Liver (tissue), 3 donors: ENCODE data around the gene CHD1.

Experiments used
- ATF3 ChIP-seq: IDR thresholded peaks from 2 replicates; pipeline ENCODE4 v1.6.1; 2016; ENCODE audit warnings: antibody characterized with exemption
- FOXA1 ChIP-seq: IDR thresholded peaks from 2 replicates; pipeline ENCODE4 v1.6.1; 2016; ENCODE audit warnings: antibody characterized with exemption
- GABPA ChIP-seq, 2 donors: IDR thresholded peaks in 1 of 2; conservative IDR thresholded peaks in 1 of 2; 2 replicates each; pipeline ENCODE4 v1.6.1; 2016; ENCODE audit warnings: antibody characterized with exemption in 2 of 2, mild to moderate bottlenecking in 1 of 2, moderate library complexity in 1 of 2
- JUND ChIP-seq, 2 donors: IDR thresholded peaks; 2 replicates each; pipeline ENCODE4 v1.6.1; 2016; ENCODE audit warnings: antibody characterized with exemption in 2 of 2
- MAX ChIP-seq: IDR thresholded peaks from 2 replicates; pipeline ENCODE4 v1.6.1; 2016; ENCODE audit warnings: antibody characterized with exemption
- RAD21 ChIP-seq, 2 donors: IDR thresholded peaks; 2 replicates each; pipeline ENCODE4 v1.6.1; 2016; ENCODE audit warnings: antibody characterized with exemption in 2 of 2, mild to moderate bottlenecking in 2 of 2
- RXRA ChIP-seq, 2 donors: IDR thresholded peaks; 2 replicates each; pipeline ENCODE4 v1.6.1; 2017 to 2018; ENCODE audit warnings: antibody characterized with exemption in 2 of 2, mild to moderate bottlenecking in 1 of 2
- TAF1 ChIP-seq: conservative IDR thresholded peaks from 2 replicates; pipeline ENCODE4 v1.6.1; 2016; ENCODE audit warnings: antibody characterized with exemption, mild to moderate bottlenecking
- YY1 ChIP-seq: IDR thresholded peaks from 2 replicates; pipeline ENCODE4 v1.6.1; 2016; ENCODE audit warnings: antibody characterized with exemption, mild to moderate bottlenecking
- TF ChIP-seq, protein P1 (sequence below): fragments of 150-350 bp; IDR thresholded peaks from 2 replicates; pipeline ENCODE4 v1.5.1; 2017; ENCODE audit warnings: improper control_type of control experiment, low read depth, low read length; ENCODE audit not compliant: missing input control
- TF ChIP-seq, protein P2 (sequence below): IDR thresholded peaks from 2 replicates; pipeline ENCODE4 v1.6.1; 2016; ENCODE audit warnings: antibody characterized with exemption
- TF ChIP-seq, protein P3 (sequence below): IDR thresholded peaks from 2 replicates; pipeline ENCODE4 v1.6.1; 2016; ENCODE audit warnings: antibody characterized with exemption, mild to moderate bottlenecking
- donor health status: healthy.
- donor health status: healthy.

DNA sequence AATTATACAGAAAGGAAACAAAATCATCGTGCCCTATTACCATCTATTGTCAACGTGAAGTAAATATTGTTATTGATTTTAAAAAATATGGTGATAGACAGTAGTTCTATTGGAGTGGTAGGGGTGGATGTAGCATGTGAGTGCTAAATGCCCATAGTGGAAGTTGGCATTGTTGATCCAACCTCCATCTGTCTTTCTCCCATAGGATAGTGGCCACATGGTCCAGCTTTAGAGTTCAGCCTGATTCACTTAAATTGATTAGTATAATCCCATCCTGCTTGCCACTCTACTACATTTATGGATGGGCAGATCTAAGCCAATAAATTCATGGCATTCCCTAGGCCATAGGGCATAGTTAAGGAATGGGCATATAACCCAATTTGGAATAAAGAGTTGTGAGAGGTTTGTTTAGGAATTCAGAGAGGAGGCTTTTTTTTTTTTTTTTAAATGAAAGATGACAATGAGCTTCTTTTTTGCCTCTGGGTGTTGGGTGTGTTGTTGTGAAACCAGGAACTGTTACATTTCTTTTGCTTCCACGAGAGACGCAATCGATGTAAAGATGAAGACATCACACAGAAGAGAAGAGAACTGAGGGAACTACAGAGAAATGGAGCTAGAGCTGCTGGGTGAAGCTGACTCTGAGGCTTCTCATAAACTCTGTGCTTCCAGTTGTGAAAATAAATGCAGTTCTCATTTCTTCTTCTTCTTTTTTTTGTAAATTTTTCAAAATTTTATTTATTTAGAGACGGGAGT, 12.5 kb upstream of the CHD1 start:
- TF ChIP-seq TAF1: no peak
- TF ChIP-seq, protein P1, sequence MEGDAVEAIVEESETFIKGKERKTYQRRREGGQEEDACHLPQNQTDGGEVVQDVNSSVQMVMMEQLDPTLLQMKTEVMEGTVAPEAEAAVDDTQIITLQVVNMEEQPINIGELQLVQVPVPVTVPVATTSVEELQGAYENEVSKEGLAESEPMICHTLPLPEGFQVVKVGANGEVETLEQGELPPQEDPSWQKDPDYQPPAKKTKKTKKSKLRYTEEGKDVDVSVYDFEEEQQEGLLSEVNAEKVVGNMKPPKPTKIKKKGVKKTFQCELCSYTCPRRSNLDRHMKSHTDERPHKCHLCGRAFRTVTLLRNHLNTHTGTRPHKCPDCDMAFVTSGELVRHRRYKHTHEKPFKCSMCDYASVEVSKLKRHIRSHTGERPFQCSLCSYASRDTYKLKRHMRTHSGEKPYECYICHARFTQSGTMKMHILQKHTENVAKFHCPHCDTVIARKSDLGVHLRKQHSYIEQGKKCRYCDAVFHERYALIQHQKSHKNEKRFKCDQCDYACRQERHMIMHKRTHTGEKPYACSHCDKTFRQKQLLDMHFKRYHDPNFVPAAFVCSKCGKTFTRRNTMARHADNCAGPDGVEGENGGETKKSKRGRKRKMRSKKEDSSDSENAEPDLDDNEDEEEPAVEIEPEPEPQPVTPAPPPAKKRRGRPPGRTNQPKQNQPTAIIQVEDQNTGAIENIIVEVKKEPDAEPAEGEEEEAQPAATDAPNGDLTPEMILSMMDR: no peak
- no peak for TF ChIP-seq MAX
- no peak for TF ChIP-seq YY1
- no peak for TF ChIP-seq GABPA (IDR thresholded peaks at IDR 0.05 in 1 of 2, conservative IDR thresholded peaks at IDR 0.05 in 1 of 2)
- no peak for TF ChIP-seq ATF3
- TF ChIP-seq FOXA1: no peak
- TF ChIP-seq, protein P2, sequence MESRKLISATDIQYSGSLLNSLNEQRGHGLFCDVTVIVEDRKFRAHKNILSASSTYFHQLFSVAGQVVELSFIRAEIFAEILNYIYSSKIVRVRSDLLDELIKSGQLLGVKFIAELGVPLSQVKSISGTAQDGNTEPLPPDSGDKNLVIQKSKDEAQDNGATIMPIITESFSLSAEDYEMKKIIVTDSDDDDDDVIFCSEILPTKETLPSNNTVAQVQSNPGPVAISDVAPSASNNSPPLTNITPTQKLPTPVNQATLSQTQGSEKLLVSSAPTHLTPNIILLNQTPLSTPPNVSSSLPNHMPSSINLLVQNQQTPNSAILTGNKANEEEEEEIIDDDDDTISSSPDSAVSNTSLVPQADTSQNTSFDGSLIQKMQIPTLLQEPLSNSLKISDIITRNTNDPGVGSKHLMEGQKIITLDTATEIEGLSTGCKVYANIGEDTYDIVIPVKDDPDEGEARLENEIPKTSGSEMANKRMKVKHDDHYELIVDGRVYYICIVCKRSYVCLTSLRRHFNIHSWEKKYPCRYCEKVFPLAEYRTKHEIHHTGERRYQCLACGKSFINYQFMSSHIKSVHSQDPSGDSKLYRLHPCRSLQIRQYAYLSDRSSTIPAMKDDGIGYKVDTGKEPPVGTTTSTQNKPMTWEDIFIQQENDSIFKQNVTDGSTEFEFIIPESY: no peak
- no peak for TF ChIP-seq RAD21 (IDR thresholded peaks at IDR 0.05)
- no peak for TF ChIP-seq JUND (IDR thresholded peaks at IDR 0.05)
- TF ChIP-seq RXRA (IDR thresholded peaks at IDR 0.05): no peak
- TF ChIP-seq, protein P3, sequence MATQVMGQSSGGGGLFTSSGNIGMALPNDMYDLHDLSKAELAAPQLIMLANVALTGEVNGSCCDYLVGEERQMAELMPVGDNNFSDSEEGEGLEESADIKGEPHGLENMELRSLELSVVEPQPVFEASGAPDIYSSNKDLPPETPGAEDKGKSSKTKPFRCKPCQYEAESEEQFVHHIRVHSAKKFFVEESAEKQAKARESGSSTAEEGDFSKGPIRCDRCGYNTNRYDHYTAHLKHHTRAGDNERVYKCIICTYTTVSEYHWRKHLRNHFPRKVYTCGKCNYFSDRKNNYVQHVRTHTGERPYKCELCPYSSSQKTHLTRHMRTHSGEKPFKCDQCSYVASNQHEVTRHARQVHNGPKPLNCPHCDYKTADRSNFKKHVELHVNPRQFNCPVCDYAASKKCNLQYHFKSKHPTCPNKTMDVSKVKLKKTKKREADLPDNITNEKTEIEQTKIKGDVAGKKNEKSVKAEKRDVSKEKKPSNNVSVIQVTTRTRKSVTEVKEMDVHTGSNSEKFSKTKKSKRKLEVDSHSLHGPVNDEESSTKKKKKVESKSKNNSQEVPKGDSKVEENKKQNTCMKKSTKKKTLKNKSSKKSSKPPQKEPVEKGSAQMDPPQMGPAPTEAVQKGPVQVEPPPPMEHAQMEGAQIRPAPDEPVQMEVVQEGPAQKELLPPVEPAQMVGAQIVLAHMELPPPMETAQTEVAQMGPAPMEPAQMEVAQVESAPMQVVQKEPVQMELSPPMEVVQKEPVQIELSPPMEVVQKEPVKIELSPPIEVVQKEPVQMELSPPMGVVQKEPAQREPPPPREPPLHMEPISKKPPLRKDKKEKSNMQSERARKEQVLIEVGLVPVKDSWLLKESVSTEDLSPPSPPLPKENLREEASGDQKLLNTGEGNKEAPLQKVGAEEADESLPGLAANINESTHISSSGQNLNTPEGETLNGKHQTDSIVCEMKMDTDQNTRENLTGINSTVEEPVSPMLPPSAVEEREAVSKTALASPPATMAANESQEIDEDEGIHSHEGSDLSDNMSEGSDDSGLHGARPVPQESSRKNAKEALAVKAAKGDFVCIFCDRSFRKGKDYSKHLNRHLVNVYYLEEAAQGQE: no peak
